Measurements from ENCODE around the gene ZNF319. TPM values are rescaled to one million over a fixed set of nuclear protein-coding genes. Genes with fewer than 3 reads are reported as not detected.

Gene ZNF319
- total RNA-seq, 2 experiments from 2014 or later, result 4.2 to 5.4 TPM

- CTCF ChIA-PET, result interaction anchor here (0.6 kb wide), 1 partner anchor 59 kb away, joined by 3 read pairs; no protein-coding TSS in a partner anchor
- H3K27me3 Mint-ChIP-seq (ENCODE audit: low read depth), result no peaks in the 10 kb centered on the region
- no peak overlapping the region for H3K4me3 Mint-ChIP-seq
- no peaks in the 10 kb centered on the region for H3K4me1 Mint-ChIP-seq (ENCODE audit: low read depth)
- intact Hi-C loops (cut with micrococcal nuclease), result no loop called here
- H3K36me3 Mint-ChIP-seq (ENCODE audit: low read depth), result no peaks in the 10 kb centered on the region
- H3K27ac Mint-ChIP-seq, result no peak overlapping the region
- H3K9me3 Mint-ChIP-seq, result no peaks in the 10 kb centered on the region
- DNase-seq, result no peak
Observed at GRCh38 chr16:58042001-58042885, 41.8 kb upstream of the ZNF319 start.

GRCh38 chr16:58041628-58041955 lies 41.1 kb upstream of the ZNF319 start:
- no peak overlapping the region for H3K27ac Mint-ChIP-seq
- intact Hi-C loops (cut with micrococcal nuclease), result no loop called here
- CTCF ChIA-PET, result no interaction called here

DNA sequence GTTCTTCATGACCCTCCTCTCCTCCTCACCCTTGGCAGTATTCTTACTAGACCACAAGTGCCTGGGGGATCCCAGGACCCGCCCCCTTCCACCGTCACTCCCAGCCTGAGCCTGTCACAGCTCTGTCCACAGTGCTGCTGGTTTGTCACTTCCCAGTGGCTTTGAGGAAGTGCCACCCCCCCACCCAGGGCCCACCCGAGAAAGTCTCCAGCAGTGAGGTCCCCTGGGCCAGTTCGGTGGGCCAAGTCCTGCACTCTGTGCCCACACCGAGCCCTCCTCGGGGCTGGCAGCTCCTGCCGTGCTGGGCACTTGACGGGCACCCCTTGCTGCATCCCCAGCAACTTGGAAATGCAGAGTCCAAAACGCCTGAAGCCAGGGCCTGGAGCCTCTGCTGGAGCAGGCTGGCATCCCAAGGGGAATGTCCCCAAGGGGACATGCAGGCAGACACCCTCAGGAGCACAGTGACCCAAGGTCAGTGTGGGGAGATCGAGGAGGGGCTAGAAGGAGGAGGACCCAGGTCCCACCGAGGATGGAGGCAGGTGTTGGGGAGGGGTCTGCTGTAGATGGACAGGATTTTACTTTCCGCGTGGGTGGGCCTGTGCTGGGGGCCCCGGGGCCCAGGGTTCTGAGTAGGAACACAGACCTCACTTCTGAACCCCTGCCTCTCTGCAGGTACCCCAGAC lies 40.6 kb upstream of the ZNF319 start:
- Mint-ChIP-seq H3K36me3 (ENCODE audit: low read depth) (no peaks in the 10 kb centered on the region), H3K9me3 (no peaks in the 10 kb centered on the region), H3K4me3 (no peak overlapping the region), H3K27me3 (ENCODE audit: low read depth) (no peaks in the 10 kb centered on the region), H3K4me1 (ENCODE audit: low read depth) (no peaks in the 10 kb centered on the region), H3K27ac (no peak overlapping the region)
- no peak for DNase-seq
- intact Hi-C loops (cut with micrococcal nuclease), result no loop called here
- CTCF ChIA-PET, result no interaction called here

More at GRCh38 chr16:58041628-58041955, 41.1 kb upstream of the ZNF319 start:
- no peaks in the 10 kb centered on the region for H3K27me3 Mint-ChIP-seq (ENCODE audit: low read depth)
- H3K9me3 Mint-ChIP-seq, result no peaks in the 10 kb centered on the region
- H3K4me3 Mint-ChIP-seq, result no peak overlapping the region
- no peaks in the 10 kb centered on the region for H3K36me3 Mint-ChIP-seq (ENCODE audit: low read depth)
- H3K4me1 Mint-ChIP-seq (ENCODE audit: low read depth), result no peaks in the 10 kb centered on the region
- DNase-seq, result no peak

DNA sequence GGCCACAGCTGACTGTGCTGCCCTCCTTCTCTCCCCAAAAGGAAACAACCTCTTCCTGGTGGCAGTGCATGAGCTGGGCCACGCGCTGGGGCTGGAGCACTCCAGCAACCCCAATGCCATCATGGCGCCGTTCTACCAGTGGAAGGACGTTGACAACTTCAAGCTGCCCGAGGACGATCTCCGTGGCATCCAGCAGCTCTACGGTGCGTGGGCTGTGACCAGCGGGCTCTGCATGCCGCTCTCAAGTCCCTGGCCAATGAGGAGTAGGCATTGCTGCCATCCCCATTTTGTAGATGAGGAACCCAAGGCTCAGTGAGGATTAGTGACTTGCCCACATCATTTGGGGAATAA lies 40.0 kb upstream of the ZNF319 start:
- H3K4me1 Mint-ChIP-seq (ENCODE audit: low read depth), result no peaks in the 10 kb centered on the region

GRCh38 chr16:58039829-58040495 lies 39.5 kb upstream of the ZNF319 start:
- no peaks in the 10 kb centered on the region for H3K36me3 Mint-ChIP-seq (ENCODE audit: low read depth)
- H3K27me3 Mint-ChIP-seq (ENCODE audit: low read depth), result no peaks in the 10 kb centered on the region
- no peak overlapping the region for H3K4me3 Mint-ChIP-seq
- no peak for DNase-seq
- no peak overlapping the region for H3K27ac Mint-ChIP-seq
- no peaks in the 10 kb centered on the region for H3K4me1 Mint-ChIP-seq (ENCODE audit: low read depth)
- CTCF ChIA-PET, result no interaction called here
- intact Hi-C loops (cut with micrococcal nuclease), result no loop called here
- no peaks in the 10 kb centered on the region for H3K9me3 Mint-ChIP-seq

More for the DNA sequence above, 40.0 kb upstream of the ZNF319 start:
- no peaks in the 10 kb centered on the region for H3K36me3 Mint-ChIP-seq (ENCODE audit: low read depth)
- H3K27ac Mint-ChIP-seq, result no peak overlapping the region
- DNase-seq, result no peak
- no peaks in the 10 kb centered on the region for H3K9me3 Mint-ChIP-seq
- no peaks in the 10 kb centered on the region for H3K27me3 Mint-ChIP-seq (ENCODE audit: low read depth)
- intact Hi-C loops (cut with micrococcal nuclease), result no loop called here
- H3K4me3 Mint-ChIP-seq, result no peak overlapping the region
- CTCF ChIA-PET, result no interaction called here

DNA sequence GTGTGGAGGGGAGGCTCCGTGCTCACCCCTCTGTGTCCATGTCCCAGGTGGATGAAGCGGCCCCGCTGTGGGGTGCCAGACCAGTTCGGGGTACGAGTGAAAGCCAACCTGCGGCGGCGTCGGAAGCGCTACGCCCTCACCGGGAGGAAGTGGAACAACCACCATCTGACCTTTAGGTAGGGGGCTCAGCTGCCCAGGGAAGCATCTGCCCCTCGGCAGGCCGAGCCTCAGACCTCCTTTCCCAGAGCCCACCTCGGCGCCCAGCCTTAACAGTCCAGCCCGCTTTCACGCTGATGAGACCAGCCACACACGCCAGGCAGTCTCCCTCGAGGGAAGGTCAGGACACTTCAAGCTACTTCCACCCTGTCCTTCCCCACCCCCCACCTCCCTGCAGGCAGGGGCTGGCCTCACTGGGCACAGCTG lies 37.8 kb upstream of the ZNF319 start:
- intact Hi-C loops (cut with micrococcal nuclease), result no loop called here
- no peaks in the 10 kb centered on the region for H3K9me3 Mint-ChIP-seq
- DNase-seq, result no peak
- no peaks in the 10 kb centered on the region for H3K27me3 Mint-ChIP-seq (ENCODE audit: low read depth)
- no peaks in the 10 kb centered on the region for H3K4me1 Mint-ChIP-seq (ENCODE audit: low read depth)
- no peak overlapping the region for H3K4me3 Mint-ChIP-seq
- CTCF ChIA-PET, result no interaction called here
- H3K27ac Mint-ChIP-seq, result no peak overlapping the region
- H3K36me3 Mint-ChIP-seq (ENCODE audit: low read depth), result no peaks in the 10 kb centered on the region

DNA sequence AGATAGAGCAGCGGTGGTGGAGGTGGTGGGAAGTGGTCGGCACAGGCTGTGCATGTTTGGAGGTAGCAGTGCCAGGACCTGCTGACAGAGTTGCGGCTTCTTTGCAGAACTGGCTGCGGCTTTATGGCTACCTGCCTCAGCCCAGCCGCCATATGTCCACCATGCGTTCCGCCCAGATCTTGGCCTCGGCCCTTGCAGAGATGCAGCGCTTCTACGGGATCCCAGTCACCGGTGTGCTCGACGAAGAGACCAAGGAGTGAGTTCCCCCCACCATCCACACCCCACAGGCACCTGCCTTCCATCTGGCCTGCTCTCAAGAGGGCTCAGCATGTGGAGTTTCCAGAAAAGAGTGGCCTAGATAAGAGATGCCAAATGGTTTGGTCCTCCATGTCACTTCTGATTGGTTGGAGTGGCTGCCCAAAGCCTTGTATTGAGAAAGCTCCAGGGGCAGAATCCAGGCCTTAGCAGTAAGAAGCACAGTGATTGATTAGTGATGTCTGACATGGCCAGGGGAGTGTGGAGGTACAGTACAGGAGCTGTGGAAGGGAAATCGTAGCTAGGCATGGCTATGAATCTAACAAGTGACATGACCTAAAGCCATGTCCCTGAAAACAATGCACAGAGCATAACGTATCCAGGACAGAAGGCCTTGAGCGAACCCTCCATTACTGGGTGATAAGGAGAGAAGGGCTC lies 37.0 kb upstream of the ZNF319 start:
- intact Hi-C loops (cut with micrococcal nuclease), result no loop called here
- Mint-ChIP-seq H3K4me1 (ENCODE audit: low read depth) (no peaks in the 10 kb centered on the region), H3K36me3 (ENCODE audit: low read depth) (no peaks in the 10 kb centered on the region), H3K4me3 (no peak overlapping the region), H3K9me3 (no peaks in the 10 kb centered on the region), H3K27me3 (ENCODE audit: low read depth) (no peaks in the 10 kb centered on the region), H3K27ac (no peak overlapping the region)
- CTCF ChIA-PET, result interaction anchor here (0.7 kb wide), 1 partner anchor 269 kb away, joined by 3 read pairs; no protein-coding TSS in a partner anchor
- no peak for DNase-seq

GRCh38 chr16:58036943-58037342 lies 36.5 kb upstream of the ZNF319 start:
- Mint-ChIP-seq H3K4me1 (ENCODE audit: low read depth) (no peaks in the 10 kb centered on the region), H3K4me3 (no peak overlapping the region), H3K27me3 (ENCODE audit: low read depth) (no peaks in the 10 kb centered on the region), H3K36me3 (ENCODE audit: low read depth) (no peaks in the 10 kb centered on the region), H3K9me3 (no peaks in the 10 kb centered on the region), H3K27ac (no peak overlapping the region)
- intact Hi-C loops (cut with micrococcal nuclease), result no loop called here
- CTCF ChIA-PET, result interaction anchor here (0.7 kb wide), 1 partner anchor 270 kb away, joined by 3 read pairs; no protein-coding TSS in a partner anchor
- no peak for DNase-seq

DNA sequence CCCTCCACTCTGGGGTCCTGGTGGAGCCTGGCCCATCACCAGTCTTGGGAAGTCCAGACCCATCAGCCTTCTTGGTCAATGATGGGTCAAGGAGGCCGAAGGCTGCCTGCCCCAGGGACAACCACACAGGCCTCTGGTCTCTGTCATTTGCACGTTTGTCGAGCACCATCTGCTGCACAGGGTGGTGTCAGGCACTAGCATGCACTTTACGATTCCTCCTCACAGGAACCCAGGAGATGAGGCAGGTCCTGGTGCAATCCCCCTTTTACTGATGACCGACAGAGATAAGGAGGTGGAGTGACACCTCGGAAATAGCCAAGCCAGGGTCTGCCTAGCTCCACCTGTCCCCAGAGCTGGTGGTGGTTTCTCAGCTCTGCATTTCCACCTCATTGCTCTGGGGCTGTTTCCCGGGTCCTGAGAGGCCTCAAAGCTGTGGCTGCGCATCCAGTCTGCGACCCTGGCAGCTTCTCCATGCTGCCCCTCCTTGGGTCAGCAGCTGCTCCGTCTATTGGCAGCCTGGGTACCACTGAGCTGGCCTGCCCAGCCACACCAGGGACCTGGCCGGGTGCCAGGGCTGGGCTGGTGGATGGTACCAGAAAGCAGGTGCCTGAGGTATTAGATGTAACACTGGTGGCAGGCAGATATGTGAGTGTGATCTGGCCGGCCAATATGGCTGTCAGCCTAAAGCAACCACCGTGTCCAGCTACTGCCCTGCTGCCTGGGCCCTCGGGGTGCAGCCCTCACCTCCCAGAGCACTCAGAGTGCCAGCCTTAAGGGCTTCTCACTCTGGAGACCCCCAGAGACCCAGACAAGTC lies 35.1 kb upstream of the ZNF319 start:
- intact Hi-C loops (cut with micrococcal nuclease), result no loop called here
- CTCF ChIA-PET, result interaction anchor here (1.1 to 1.2 kb wide), 2 partner anchors 12 to 386 kb away, joined by 3 to 4 read pairs; no protein-coding TSS in a partner anchor
- DNase-seq, result no peak
- H3K27me3 Mint-ChIP-seq (ENCODE audit: low read depth), result no peaks in the 10 kb centered on the region
- no peak overlapping the region for H3K27ac Mint-ChIP-seq
- H3K4me1 Mint-ChIP-seq (ENCODE audit: low read depth), result no peaks in the 10 kb centered on the region
- H3K4me3 Mint-ChIP-seq, result no peak overlapping the region
- H3K36me3 Mint-ChIP-seq (ENCODE audit: low read depth), result no peaks in the 10 kb centered on the region
- no peaks in the 10 kb centered on the region for H3K9me3 Mint-ChIP-seq

DNA sequence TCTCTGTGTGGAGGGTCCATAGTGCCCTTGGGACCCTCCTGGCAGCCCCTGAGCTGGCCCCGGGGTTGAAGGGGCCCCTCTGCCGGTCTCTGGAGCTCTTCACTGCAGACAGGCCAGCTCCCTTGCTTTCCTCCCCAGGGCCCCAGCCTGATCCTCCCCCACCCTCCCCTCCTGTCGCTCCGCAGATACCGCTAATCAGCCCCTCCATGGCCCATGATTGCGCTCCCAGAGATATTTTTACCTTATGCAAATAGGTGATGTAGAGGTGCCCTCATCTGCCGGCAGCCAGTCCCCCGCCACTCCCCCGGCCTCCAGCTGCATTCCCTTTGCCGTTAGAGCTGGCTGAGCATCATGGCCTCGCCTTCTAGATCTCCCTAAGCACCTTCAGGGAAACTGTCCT lies 34.3 kb upstream of the ZNF319 start:
- CTCF ChIA-PET, result interaction anchor here (1.1 to 1.3 kb wide), 3 partner anchors 11 to 385 kb away, joined by 3 to 4 read pairs (median 3); no protein-coding TSS in a partner anchor
- intact Hi-C loops (cut with micrococcal nuclease), result no loop called here
- H3K4me1 Mint-ChIP-seq (ENCODE audit: low read depth), result no peaks in the 10 kb centered on the region
- no peaks in the 10 kb centered on the region for H3K36me3 Mint-ChIP-seq (ENCODE audit: low read depth)
- H3K9me3 Mint-ChIP-seq, result no peaks in the 10 kb centered on the region
- H3K4me3 Mint-ChIP-seq, result no peak overlapping the region
- H3K27ac Mint-ChIP-seq, result no peak overlapping the region
- no peak for DNase-seq
- no peaks in the 10 kb centered on the region for H3K27me3 Mint-ChIP-seq (ENCODE audit: low read depth)

DNA sequence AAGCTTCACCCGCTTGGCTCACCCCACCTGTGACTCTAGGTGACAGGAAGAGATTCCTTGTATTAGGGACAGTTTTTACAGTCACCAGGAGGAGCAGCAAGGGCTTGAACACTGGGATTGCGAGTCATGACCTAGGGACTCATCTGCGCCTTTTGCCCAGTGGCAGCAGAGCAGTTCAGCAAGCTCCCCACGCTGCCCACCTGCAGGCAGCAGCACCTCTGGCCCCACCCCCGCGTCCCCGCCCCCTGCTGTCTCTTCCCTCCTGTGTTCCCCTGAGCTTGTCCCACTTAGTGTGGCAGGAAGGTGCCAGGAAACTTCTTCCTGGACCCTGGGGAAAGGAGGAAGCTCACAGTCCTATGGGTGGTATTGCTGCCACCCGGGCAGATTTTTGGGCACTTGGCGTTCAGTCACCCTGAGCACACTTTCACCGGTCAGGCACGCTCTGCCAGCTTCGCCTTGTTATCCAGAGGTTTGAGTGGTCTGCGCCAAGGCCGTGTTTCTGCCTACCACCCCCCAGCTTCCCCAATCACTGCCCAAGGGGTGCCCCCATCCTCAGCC lies 33.7 kb upstream of the ZNF319 start:
- DNase-seq, result no peak
- Mint-ChIP-seq H3K36me3 (ENCODE audit: low read depth) (no peaks in the 10 kb centered on the region), H3K27ac (no peak overlapping the region), H3K27me3 (ENCODE audit: low read depth) (no peaks in the 10 kb centered on the region), H3K9me3 (no peaks in the 10 kb centered on the region), H3K4me1 (ENCODE audit: low read depth) (no peaks in the 10 kb centered on the region), H3K4me3 (no peak overlapping the region)
- CTCF ChIA-PET, result interaction anchor here (1.1 to 1.3 kb wide), 3 partner anchors 11 to 385 kb away, joined by 3 to 4 read pairs (median 3); no protein-coding TSS in a partner anchor
- intact Hi-C loops (cut with micrococcal nuclease), result no loop called here
